H9 (cell line): Measurements from ENCODE around the gene SMARCAL1. TPM values are rescaled to one million over a fixed set of nuclear protein-coding genes. Genes with fewer than 3 reads are reported as not detected.

Experiments used
- DNase-seq: peaks from one replicate; pipeline ENCODE4 v3.0.0-alpha.2; 2017
- H2AFZ ChIP-seq: one replicate; pipeline ENCODE4 v1.6.1; 2013; ENCODE audit warnings: mild to moderate bottlenecking, low read length, control low read depth, moderate library complexity
- H2AK5ac ChIP-seq: 2 replicates; pipeline ENCODE4 v1.6.1; 2013; ENCODE audit warnings: low read length, control low read depth, mixed read lengths; ENCODE audit not compliant: insufficient read length
- H2BK120ac ChIP-seq: one replicate; pipeline ENCODE4 v1.6.1; 2013; ENCODE audit warnings: low read depth, mild to moderate bottlenecking, low read length, control low read depth, inconsistent platforms; ENCODE audit not compliant: poor library complexity, severe bottlenecking
- H2BK12ac ChIP-seq: 2 replicates; pipeline ENCODE4 v1.6.1; 2013; ENCODE audit warnings: low read length, control low read depth, mixed read lengths, low read depth; ENCODE audit not compliant: insufficient read length
- H2BK15ac ChIP-seq: 2 replicates; pipeline ENCODE4 v1.6.1; 2013; ENCODE audit warnings: low read depth, low read length, control low read depth
- H2BK20ac ChIP-seq: one replicate; pipeline ENCODE4 v1.6.1; 2013; ENCODE audit warnings: low read depth, mild to moderate bottlenecking, low read length, control low read depth, inconsistent platforms; ENCODE audit not compliant: poor library complexity, severe bottlenecking
- H2BK5ac ChIP-seq: 2 replicates; pipeline ENCODE4 v1.6.1; 2013; ENCODE audit warnings: low read length, control low read depth, mixed read lengths; ENCODE audit not compliant: insufficient read length
- H3K14ac ChIP-seq: 2 replicates; pipeline ENCODE4 v1.6.1; 2013; ENCODE audit warnings: low read length, control low read depth; ENCODE audit not compliant: insufficient read depth
- H3K18ac ChIP-seq: 2 replicates; pipeline ENCODE4 v1.6.1; 2013; ENCODE audit warnings: low read depth, mild to moderate bottlenecking, mixed read lengths, low read length, control low read depth; ENCODE audit not compliant: insufficient read length
- H3K23ac ChIP-seq: 2 replicates; pipeline ENCODE4 v1.6.1; 2013; ENCODE audit warnings: low read length, control low read depth, mixed read lengths, low read depth; ENCODE audit not compliant: insufficient read length
- H3K23me2 ChIP-seq: 2 replicates; pipeline ENCODE4 v1.6.1; 2013; ENCODE audit warnings: low read depth, mild to moderate bottlenecking, mixed read lengths, low read length, control low read depth; ENCODE audit not compliant: insufficient read length, poor library complexity, severe bottlenecking
- H3K27ac ChIP-seq: 2 replicates; pipeline ENCODE4 v1.5.1; 2013; ENCODE audit warnings: low read length, control low read depth, mixed read lengths, low read depth; ENCODE audit not compliant: insufficient read length
- H3K27me3 ChIP-seq: 2 replicates; pipeline ENCODE4 v1.6.1; 2013; ENCODE audit warnings: low read length, control low read depth, inconsistent platforms; ENCODE audit not compliant: insufficient read depth
- H3K4ac ChIP-seq: 2 replicates; pipeline ENCODE4 v1.6.1; 2013; ENCODE audit warnings: low read depth, mild to moderate bottlenecking, control low read depth, inconsistent platforms, low read length, moderate library complexity
- H3K4me1 ChIP-seq: 2 replicates; pipeline ENCODE4 v1.6.1; 2013; ENCODE audit warnings: low read length, control low read depth, inconsistent platforms; ENCODE audit not compliant: insufficient read depth
- H3K4me2 ChIP-seq: 2 replicates; pipeline ENCODE4 v1.6.1; 2013; ENCODE audit warnings: low read length, control low read depth, mixed read lengths; ENCODE audit not compliant: insufficient read length, insufficient read depth
- H3K56ac ChIP-seq: 2 replicates; pipeline ENCODE4 v1.6.1; 2013; ENCODE audit warnings: low read depth, mild to moderate bottlenecking, mixed read lengths, low read length, control low read depth; ENCODE audit not compliant: insufficient read length
- H3K79me1 ChIP-seq: 2 replicates; pipeline ENCODE4 v1.6.1; 2013; ENCODE audit warnings: low read depth, mild to moderate bottlenecking, moderate library complexity, low read length, control low read depth, inconsistent platforms; ENCODE audit not compliant: insufficient read depth, poor library complexity, severe bottlenecking
- H3K79me2 ChIP-seq: 2 replicates; pipeline ENCODE4 v1.6.1; 2013; ENCODE audit warnings: low read length, control low read depth, inconsistent platforms; ENCODE audit not compliant: insufficient read depth
- H3K9ac ChIP-seq: 2 replicates; pipeline ENCODE4 v1.6.1; 2013; ENCODE audit warnings: low read length, control low read depth, mixed read lengths; ENCODE audit not compliant: insufficient read length; ENCODE audit errors: extremely low read depth
- H3K9me3 ChIP-seq: one replicate; pipeline ENCODE4 v1.6.1; 2013; ENCODE audit warnings: low read depth, low read length, inconsistent platforms; ENCODE audit not compliant: control insufficient read depth
- H3T11ph ChIP-seq: one replicate; pipeline ENCODE4 v1.6.1; 2013; ENCODE audit warnings: mild to moderate bottlenecking, low read length, control low read depth, inconsistent platforms
- H4K20me1 ChIP-seq: one replicate; pipeline ENCODE4 v1.6.1; 2013; ENCODE audit not compliant: control insufficient read depth, insufficient read length, insufficient read depth
- H4K5ac ChIP-seq: 2 replicates; pipeline ENCODE4 v1.6.1; 2013; ENCODE audit warnings: low read depth, mild to moderate bottlenecking, mixed read lengths, low read length, control low read depth; ENCODE audit not compliant: insufficient read length
- H4K8ac ChIP-seq: replicated peaks from 2 replicates; pipeline ENCODE4 v1.6.1; 2013; ENCODE audit warnings: low read length, control low read depth, mixed read lengths, low read depth; ENCODE audit not compliant: insufficient read length
- H4K91ac ChIP-seq: 2 replicates; pipeline ENCODE4 v1.6.1; 2013; ENCODE audit warnings: low read depth, mild to moderate bottlenecking, moderate library complexity, mixed read lengths, low read length, control low read depth; ENCODE audit not compliant: insufficient read length
- H3K27ac Mint-ChIP-seq, 3 experiments: 2 replicates in 2 of 3; 3 replicates in 1 of 3; pipeline ENCODE4 v1.8.0; 2020 to 2021; ENCODE audit warnings: mixed read lengths in 3 of 3, mild to moderate bottlenecking in 1 of 3, moderate library complexity in 1 of 3
- H3K27me3 Mint-ChIP-seq: 2 replicates; pipeline ENCODE4 v1.8.0; 2021; ENCODE audit warnings: low read depth, mild to moderate bottlenecking, moderate library complexity, mixed read lengths
- H3K36me3 Mint-ChIP-seq, 3 experiments: 2 replicates in 2 of 3; 3 replicates in 1 of 3; pipeline ENCODE4 v1.8.0; 2020 to 2021; ENCODE audit warnings: low read depth in 3 of 3, mixed read lengths in 3 of 3; ENCODE audit not compliant: insufficient read depth in 1 of 3
- H3K4me1 Mint-ChIP-seq, 2 experiments: 2 replicates each; pipeline ENCODE4 v1.8.0; 2020; ENCODE audit warnings: mixed read lengths in 2 of 2
- H3K4me3 Mint-ChIP-seq, 2 experiments: 2 replicates in 1 of 2; 3 replicates in 1 of 2; pipeline ENCODE4 v1.8.0; 2020 to 2021; ENCODE audit warnings: mild to moderate bottlenecking in 2 of 2, mixed read lengths in 2 of 2, moderate library complexity in 1 of 2
- H3K9me3 Mint-ChIP-seq, 2 experiments: 2 replicates in 1 of 2; 3 replicates in 1 of 2; pipeline ENCODE4 v1.8.0; 2020; ENCODE audit warnings: mild to moderate bottlenecking in 2 of 2, mixed read lengths in 2 of 2, moderate library complexity in 1 of 2
- WGBS: extraction: QIAGEN DNeasy Blood & Tissue Kit; methylation state at CpG from one replicate; pipeline ENCODE4 v1.1.7; 2013; ENCODE audit warnings: missing lambda C conversion rate, low lambda C conversion rate, mixed read lengths; ENCODE audit not compliant: insufficient read length; ENCODE audit errors: extremely low coverage; 5-methylcytosine and 5-hydroxymethylcytosine counted together
- total RNA-seq: library from RNA; stranded (reverse); gene quantifications from 2 replicates; pipeline ENCODE4 v1.2.1, GENCODE V29; 2021
- TF ChIP-seq, protein P1 (sequence below): fragments of 200-600 bp; sonication (generic); conservative IDR thresholded peaks from 3 replicates; pipeline ENCODE4 v1.8.0; 2021; ENCODE audit warnings: antibody characterized with exemption, mild to moderate bottlenecking

The SMARCAL1 gene
- total RNA-seq, 1 experiment from 2014 or later = 16.5 TPM

DNA sequence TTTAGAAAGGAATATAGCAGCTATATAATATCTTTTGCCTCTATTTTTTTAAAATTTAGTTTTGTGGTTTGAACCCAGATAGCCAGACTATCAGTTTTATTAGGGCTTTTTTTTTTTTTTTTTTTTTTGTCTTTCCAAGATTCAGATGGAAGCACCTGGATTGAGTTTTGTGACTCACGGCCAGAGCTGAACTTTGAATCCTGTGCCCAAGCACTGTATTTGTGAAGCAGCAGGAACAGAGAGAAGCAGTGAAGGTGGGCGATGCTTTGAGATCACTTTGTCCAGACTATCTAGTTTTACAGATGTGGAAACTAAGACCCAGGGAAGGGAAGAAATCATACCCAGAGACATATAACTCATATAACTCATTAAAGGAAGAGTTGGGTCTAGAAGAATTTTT, 120.3 kb downstream of the SMARCAL1 start:
- Mint-ChIP-seq H3K4me3 (no peak overlapping the region), H3K9me3 (no peaks in the 10 kb centered on the region), H3K27ac (no peak overlapping the region), H3K27me3 (no peaks in the 10 kb centered on the region), H3K4me1 (peaks cover 12 to 20% of the 10 kb centered on the region in 2 experiments), H3K36me3 (peaks cover 0 to 2% (median 0%) of the 10 kb centered on the region in 3 experiments; a peak in 2 of 7 replicates)
- no peak overlapping the region for H4K8ac ChIP-seq
- H2AFZ ChIP-seq = no peak overlapping the region
- H3K9me3 ChIP-seq = no peaks in the 10 kb centered on the region
- TF ChIP-seq, protein P1, sequence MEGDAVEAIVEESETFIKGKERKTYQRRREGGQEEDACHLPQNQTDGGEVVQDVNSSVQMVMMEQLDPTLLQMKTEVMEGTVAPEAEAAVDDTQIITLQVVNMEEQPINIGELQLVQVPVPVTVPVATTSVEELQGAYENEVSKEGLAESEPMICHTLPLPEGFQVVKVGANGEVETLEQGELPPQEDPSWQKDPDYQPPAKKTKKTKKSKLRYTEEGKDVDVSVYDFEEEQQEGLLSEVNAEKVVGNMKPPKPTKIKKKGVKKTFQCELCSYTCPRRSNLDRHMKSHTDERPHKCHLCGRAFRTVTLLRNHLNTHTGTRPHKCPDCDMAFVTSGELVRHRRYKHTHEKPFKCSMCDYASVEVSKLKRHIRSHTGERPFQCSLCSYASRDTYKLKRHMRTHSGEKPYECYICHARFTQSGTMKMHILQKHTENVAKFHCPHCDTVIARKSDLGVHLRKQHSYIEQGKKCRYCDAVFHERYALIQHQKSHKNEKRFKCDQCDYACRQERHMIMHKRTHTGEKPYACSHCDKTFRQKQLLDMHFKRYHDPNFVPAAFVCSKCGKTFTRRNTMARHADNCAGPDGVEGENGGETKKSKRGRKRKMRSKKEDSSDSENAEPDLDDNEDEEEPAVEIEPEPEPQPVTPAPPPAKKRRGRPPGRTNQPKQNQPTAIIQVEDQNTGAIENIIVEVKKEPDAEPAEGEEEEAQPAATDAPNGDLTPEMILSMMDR = no peak
- H3K23ac ChIP-seq = no peak overlapping the region
- no peaks in the 10 kb centered on the region for H3K79me1 ChIP-seq
- H2AK5ac ChIP-seq = no peak overlapping the region
- no peak overlapping the region for H4K5ac ChIP-seq
- H2BK20ac ChIP-seq = no peak overlapping the region
- H3K79me2 ChIP-seq = no peaks in the 10 kb centered on the region
- no peak overlapping the region for H4K91ac ChIP-seq
- WGBS = no CpG with 5 or more reads among the region's 2 CpGs
- no peak overlapping the region for H3K56ac ChIP-seq
- H2BK5ac ChIP-seq = no peak overlapping the region
- H3K4me1 ChIP-seq = no peaks in the 10 kb centered on the region
- H2BK12ac ChIP-seq = no peak overlapping the region
- H3K9ac ChIP-seq = no peak overlapping the region
- DNase-seq = no peak
- H3K23me2 ChIP-seq = no peaks in the 10 kb centered on the region
- no peak overlapping the region for H3K14ac ChIP-seq
- no peak overlapping the region for H3K18ac ChIP-seq
- H3K27ac ChIP-seq = no peak overlapping the region
- no peaks in the 10 kb centered on the region for H3K27me3 ChIP-seq
- H3T11ph ChIP-seq = no peak overlapping the region
- no peak overlapping the region for H2BK120ac ChIP-seq
- no peak overlapping the region for H2BK15ac ChIP-seq
- no peak overlapping the region for H3K4me2 ChIP-seq
- H4K20me1 ChIP-seq = peaks cover 3% of the 10 kb centered on the region
- no peak overlapping the region for H3K4ac ChIP-seq

Other genes with a start within 250 kb of the SMARCAL1 start
- 0.26 and 0.33 TPM in 2 replicates for gene MARCHF4, start 40.0 kb upstream of the SMARCAL1 start, total RNA-seq
- 3,719 and 3,769 TPM in 2 replicates for gene RPL37A, start 86.4 kb downstream of the SMARCAL1 start, total RNA-seq
- gene IGFBP2, start 220.9 kb downstream of the SMARCAL1 start, total RNA-seq = 363 and 366 TPM in 2 replicates